Measurements from ENCODE around the gene INTS4.
"Not testable (repeated sequence)": the region's sequence is repeated elsewhere in the genome, so short reads cannot be mapped to it uniquely, and the experiment has no call there.

The INTS4 gene

GRCh38 chr11:78023426-78023825 lies 29.0 kb upstream of the INTS4 start:
- no peak overlapping the region for H3K27ac ChIP-seq
- DNase-seq (ENCODE audit: low read depth, low spot score): no peak

GRCh38 chr11:78022397-78023396 lies 28.2 kb upstream of the INTS4 start, which contains the start of gene KCTD14:
TSS of gene KCTD14 (minus strand) at chr11:78023276. CDS start at chr11:78023249, 27 bp downstream.
- no peak for DNase-seq (ENCODE audit: low read depth, low spot score)
- peak within 1 kb of the TSS; percentile 2 for H3K27ac ChIP-seq

DNA sequence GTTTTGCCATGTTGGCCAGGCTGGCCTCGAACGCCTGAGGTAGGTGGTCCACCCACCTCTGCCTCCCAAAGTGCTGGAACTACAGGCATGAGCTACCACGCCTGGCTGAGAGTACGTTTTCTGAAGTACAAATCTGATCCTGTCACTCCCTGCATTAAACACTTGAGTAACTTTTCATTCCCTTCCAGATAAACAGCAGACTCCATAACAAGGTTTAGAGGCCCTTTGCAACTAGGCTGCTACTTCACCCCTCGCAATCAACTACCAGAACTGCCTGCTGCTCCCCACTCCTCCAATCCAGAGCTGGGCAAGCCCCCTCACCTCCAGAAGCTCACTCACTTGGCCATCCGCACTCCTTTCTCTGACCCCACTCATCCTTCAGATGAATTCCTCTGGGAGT lies 27.1 kb upstream of the INTS4 start:
- DNase-seq (ENCODE audit: low read depth, low spot score): no peak
- no peak overlapping the region for H3K27ac ChIP-seq

- no peak for DNase-seq (ENCODE audit: low read depth, low spot score)
- H3K27ac ChIP-seq: no peak overlapping the region
Measured at GRCh38 chr11:78020246-78020645, 25.8 kb upstream of the INTS4 start.

DNA sequence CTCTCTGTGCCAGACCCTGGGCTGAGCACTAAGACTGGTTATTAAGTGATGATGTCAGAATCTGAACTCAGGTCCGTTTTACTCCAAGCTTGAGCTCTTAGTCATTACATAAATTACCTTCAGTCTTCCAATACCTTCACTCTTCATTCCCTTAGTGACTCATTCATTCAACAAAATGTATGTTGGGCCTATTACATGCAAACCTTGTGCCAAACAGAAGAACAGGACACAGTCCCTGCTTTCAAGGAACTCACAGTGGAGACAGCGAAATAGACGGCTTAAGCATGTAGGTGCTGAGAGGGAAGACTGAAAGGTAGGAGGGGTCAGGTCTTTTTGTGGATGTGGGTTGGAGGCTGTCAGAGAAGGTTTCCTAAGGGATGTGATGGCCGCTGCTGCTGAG lies 25.3 kb upstream of the INTS4 start:
- no peak overlapping the region for H3K27ac ChIP-seq
- DNase-seq (ENCODE audit: low read depth, low spot score): peak; percentile 55

DNA sequence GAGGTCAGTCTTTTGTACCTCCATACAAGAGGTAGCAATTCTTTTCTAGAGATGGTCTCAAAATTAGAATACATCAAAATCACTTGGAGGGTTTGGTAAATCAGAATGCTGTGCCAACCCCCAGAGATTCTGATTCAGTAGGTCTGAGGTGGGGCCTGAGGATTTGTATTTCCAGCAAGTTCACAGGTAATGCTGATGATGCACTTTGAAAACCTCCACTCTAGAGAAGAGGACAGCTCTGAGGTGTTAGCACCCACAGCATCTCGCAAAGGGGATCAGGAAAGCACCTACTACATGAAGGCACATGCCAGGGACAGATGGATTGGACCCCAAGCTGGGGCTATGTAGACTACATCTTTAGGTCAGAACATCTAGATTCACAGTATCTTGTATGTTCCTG lies 21.4 kb upstream of the INTS4 start:
- no peak overlapping the region for H3K27ac ChIP-seq
- no peak for DNase-seq (ENCODE audit: low read depth, low spot score)

DNA sequence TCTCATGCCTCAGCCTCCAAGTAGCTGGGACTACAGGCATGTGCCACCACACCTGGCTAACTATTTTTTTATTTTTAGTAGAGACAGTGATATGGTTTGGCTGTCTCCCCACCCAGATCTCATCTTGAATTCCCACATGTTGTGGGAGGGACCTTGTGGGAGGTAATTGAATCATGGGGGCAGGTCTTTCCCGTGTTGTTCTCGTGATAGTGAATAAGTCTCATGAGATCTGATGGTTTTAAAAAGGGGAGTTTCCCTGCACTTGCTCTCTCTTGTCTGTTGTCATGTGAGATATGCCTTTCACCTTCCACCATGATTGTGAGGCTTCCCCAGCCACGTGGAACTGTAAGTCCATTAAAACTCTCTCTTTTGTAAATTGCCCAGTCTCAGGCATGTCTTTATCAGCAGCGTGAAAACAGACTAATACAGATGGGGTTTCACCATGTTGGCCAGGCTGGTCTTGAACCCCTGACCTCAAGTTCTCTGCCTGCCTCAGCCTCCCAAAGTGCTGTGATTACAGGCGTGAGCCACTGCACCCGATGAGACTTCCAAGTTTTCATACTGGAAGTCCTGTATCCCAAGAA lies 20.6 kb upstream of the INTS4 start:
- DNase-seq (ENCODE audit: low read depth, low spot score); H3K27ac ChIP-seq: not testable (repeated sequence)

DNA sequence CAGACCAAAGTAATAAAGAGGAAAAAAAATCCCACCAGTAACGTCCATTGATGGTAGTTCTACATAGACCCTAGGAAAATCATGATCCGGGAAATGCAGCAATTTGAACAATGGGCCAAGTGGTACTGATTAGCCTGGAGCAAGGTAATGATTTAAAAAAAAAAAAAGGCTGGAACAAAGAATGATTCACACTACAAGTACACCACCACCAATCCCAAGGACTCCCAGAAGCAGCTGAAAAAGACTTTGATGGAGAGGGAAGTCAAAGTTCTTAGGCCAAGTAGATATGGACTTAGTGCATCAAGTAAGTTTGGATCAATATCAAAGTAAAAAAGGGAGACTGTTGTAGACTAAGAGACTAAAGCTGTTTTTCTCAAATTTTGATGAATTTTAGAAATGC lies 16.8 kb upstream of the INTS4 start:
- H3K27ac ChIP-seq: no peak overlapping the region
- no peak for DNase-seq (ENCODE audit: low read depth, low spot score)

GRCh38 chr11:78010755-78011154 lies 16.3 kb upstream of the INTS4 start:
- no peak for DNase-seq (ENCODE audit: low read depth, low spot score)
- no peak overlapping the region for H3K27ac ChIP-seq

- H3K27ac ChIP-seq: no peak overlapping the region
- DNase-seq (ENCODE audit: low read depth, low spot score): no peak
Measured at GRCh38 chr11:78010304-78010703, 15.8 kb upstream of the INTS4 start.

DNA sequence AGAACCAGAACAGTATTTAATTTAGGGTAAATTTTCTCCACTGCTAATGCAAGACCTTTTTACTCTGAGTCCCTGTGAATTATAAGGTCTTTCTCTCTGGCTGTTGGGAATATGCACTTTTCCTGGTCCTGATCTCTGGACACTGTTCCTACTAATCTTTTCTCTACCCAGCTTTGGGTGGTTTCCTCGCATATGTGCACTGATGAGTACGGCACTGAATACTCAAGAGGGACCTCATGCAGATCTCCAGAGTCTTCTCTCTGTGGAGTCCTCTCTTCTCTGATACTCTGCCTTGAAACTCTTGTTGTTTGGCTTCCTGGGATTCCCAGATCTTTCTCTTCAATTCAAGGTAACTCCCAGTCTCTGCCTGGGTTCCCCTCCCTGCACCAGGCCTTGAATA lies 14.6 kb upstream of the INTS4 start:
- DNase-seq (ENCODE audit: low read depth, low spot score): no peak
- no peak overlapping the region for H3K27ac ChIP-seq

DNA sequence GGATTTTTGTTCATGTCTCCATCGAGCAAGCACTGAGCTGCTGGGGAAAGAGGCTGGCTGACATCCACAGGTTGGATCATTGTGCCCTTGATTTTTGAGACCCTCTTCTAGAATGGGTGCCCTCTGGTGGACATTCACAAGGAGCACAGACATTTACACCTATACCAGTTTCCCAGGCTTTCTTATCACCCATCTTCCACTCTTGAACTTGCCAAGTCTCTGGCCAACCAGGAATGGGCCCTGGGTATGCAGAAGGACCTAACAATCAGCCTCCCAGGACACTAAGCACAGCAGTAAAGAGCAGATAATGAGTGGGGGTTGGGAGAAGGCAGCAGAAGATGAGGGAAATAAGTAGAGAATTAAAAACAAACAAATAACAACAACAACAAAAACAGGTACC lies 5.7 kb upstream of the INTS4 start:
- H3K27ac ChIP-seq: no peak overlapping the region

GRCh38 chr11:77999446-78000030 lies 5.1 kb upstream of the INTS4 start:
- DNase-seq (ENCODE audit: low read depth, low spot score): no peak
- H3K27ac ChIP-seq: no peak overlapping the region

More for the DNA sequence above, 5.7 kb upstream of the INTS4 start:
- DNase-seq (ENCODE audit: low read depth, low spot score): peak; percentile 6

DNA sequence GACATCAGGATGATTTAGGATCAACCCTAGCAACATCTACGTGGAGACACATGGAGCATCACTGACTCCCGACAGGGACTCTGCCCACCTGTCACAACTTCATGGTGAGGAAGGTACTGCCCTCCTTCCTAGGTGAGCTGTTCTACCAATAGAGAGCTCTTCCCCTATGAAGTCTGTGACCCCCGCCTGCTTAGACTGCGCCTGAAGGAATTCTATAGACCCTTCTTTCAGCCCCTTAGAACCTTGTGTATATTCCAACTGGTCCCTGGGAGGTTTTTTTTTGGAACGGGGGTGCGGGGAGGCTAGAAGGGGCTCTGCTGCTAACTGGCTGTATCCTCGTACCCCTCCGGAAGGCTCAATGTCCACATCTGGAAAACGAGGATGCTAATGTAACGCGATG lies 566 bp downstream of the INTS4 start:
- peak overlapping the region; percentile 79 for H3K27ac ChIP-seq
- DNase-seq (ENCODE audit: low read depth, low spot score): no peak

- no peak for DNase-seq (ENCODE audit: low read depth, low spot score)
Measured at GRCh38 chr11:77990981-77991380, 3.5 kb downstream of the INTS4 start.

GRCh38 chr11:77986456-77986855 lies 8.0 kb downstream of the INTS4 start:
- H3K27ac ChIP-seq; DNase-seq (ENCODE audit: low read depth, low spot score): not testable (repeated sequence)

More at GRCh38 chr11:77990981-77991380, 3.5 kb downstream of the INTS4 start:
- no peak overlapping the region for H3K27ac ChIP-seq

DNA sequence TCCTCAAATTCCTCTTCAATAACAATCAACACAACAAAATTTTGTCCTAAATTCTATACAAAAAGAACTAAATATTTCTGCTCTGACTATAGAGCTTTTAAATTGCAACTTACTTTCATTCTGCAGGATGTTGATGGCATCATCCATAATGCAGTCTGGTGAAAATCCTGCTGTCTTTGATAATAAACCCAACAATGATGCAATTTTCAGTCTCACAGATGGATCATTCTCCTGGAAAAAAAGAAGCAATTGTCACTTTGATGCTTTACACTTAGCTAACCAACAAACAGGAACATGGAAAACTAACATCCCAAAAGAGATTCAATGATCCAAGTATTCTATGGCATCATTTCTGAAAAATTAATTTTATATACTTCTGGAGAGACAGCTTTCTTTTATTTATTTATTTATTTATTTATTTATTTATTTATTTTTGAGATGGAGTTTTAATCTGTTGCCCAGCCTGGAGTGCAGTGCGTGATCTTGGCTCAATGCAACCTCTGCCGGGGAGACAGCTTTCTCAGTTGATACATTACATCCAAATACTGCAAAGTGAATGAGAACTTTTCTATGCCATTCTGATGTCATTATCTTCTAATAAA lies 13.0 kb downstream of the INTS4 start:
- no peak for DNase-seq (ENCODE audit: low read depth, low spot score)
- no peak overlapping the region for H3K27ac ChIP-seq

DNA sequence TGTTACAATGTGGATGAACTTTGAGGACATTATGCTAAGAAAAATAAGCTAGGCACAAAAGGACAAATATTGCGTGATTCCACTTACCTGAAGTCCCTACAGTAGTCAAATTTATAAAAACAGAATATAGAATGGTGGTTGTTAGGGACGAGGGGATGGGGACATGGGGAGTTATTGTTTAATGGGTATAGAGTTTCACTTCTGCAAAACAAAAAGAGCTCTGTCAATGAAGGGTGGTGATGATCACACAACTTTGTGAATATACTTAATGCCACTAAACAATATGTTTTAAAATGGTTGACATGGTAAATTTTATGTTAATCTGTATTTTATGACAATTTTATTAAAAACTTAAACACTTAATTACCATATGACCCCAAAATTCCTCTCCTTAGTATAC lies 26.1 kb downstream of the INTS4 start:
- no peak for DNase-seq (ENCODE audit: low read depth, low spot score)
- H3K27ac ChIP-seq: no peak overlapping the region

DNA sequence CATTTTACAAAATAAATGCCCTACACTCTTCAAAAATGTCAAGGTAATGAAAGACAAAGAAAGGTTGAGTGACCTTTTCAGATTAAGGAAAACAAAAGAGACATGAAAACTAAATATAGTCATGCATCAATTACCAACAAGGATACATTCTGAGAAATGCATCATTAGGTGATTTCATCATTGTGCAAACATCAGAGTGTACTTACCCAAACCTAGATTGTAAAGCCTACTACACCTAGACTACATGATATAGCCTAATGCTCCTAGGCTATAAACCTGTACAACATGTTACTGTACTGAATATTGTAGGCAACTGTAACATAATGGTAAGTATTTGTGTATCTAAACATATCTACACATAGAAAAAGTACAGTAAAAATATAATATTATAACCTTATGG lies 26.7 kb downstream of the INTS4 start:
- peak; percentile 3 for DNase-seq (ENCODE audit: low read depth, low spot score)

DNA sequence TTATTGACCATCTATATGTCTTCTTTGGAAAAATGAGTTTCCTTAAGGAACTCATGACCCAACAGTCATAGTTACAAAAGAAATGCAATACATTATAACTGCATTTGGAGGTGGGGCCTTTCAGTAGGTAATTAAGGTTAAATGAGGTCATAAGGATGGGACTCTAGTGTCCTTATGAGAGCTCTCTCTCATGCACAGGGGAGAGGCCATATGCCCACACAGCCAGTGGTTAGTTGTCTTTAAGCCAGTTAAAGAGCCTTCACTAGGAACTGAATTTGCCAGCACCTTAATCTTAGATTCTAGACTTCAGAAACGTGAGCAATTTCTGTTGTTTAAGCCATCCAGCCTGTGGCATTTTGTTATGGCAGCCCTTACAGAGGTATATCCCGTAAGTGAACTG lies 27.3 kb downstream of the INTS4 start:
- H3K27ac ChIP-seq: no peak overlapping the region
- DNase-seq (ENCODE audit: low read depth, low spot score): no peak

More for the DNA sequence above, 26.7 kb downstream of the INTS4 start:
- H3K27ac ChIP-seq: no peak overlapping the region

DNA sequence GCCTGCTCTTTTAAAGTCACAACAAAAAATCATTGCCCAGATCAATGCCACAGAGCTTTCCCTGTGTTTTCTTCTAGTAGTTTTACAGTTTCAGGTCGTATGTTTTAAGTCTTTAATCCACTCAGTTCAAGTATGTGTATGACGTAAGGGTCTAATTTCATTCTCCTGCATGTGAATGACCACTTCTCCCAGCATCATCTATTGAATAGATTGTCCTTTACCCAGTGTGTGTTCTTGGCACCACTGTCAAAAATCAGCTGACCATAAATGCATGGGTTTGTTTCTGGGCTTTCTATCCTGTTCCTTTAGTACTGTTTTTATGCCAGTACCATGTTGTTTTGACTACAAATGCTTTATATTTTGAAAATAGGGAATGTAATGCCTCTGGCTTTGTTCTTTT lies 28.1 kb downstream of the INTS4 start:
- no peak overlapping the region for H3K27ac ChIP-seq
- DNase-seq (ENCODE audit: low read depth, low spot score): no peak
